SK-N-SH (cell line): ENCODE results near the gene EOGT. TPM values are rescaled to one million over a fixed set of nuclear protein-coding genes. Genes with fewer than 3 reads are reported as not detected.

Source experiments
- CTCF ChIA-PET: fragments of 300-600, 350-600 bp; formaldehyde crosslinking; extraction: SDS; loops from one replicate; lab custom pipeline; 2021; lab: Yijun Ruan, JAX
- POLR2A ChIA-PET: fragments of 350-600 bp; sonication (Branson Sonifier 250); formaldehyde crosslinking; extraction: SDS; loops from one replicate; lab custom pipeline; 2020; ENCODE audit warnings: antibody characterized with exemption, inconsistent platforms; lab: Yijun Ruan, JAX
- DNase-seq: peaks from one replicate; pipeline ENCODE4 v3.0.0; 2012
- H2AFZ ChIP-seq: fragments of 200-600 bp; sonication (generic); 2 replicates; pipeline ENCODE4 v1.8.1; 2016; ENCODE audit warnings: antibody characterized with exemption, mild to moderate bottlenecking, low read depth
- H3F3A ChIP-seq: fragments of 200-600 bp; sonication (generic); replicated peaks from 2 replicates; pipeline ENCODE3; 2016; ENCODE audit warnings: antibody characterized with exemption, mild to moderate bottlenecking; ENCODE audit not compliant: insufficient read depth
- H3K27ac ChIP-seq, 2 experiments: fragments of 200-500 bp in 1 of 2; fragments of 200-600 bp in 1 of 2; sonication (Bioruptor generic) in 1 of 2; sonication (generic), shearing (Covaris generic) in 1 of 2; 2 replicates each; pipeline versions ENCODE4 v1.5.1 to v1.6.1; 2014 to 2016; ENCODE audit warnings: low read depth in 2 of 2, inconsistent platforms in 1 of 2, low read length in 1 of 2, mild to moderate bottlenecking in 1 of 2, mixed read lengths in 1 of 2
- H3K27me3 ChIP-seq: fragments of 200-600 bp; sonication (generic), shearing (Covaris generic); 2 replicates; pipeline ENCODE4 v1.6.1; 2016; ENCODE audit warnings: mixed run types; ENCODE audit not compliant: insufficient read depth
- H3K36me3 ChIP-seq, 2 experiments: fragments of 200-500 bp in 1 of 2; fragments of 200-600 bp in 1 of 2; sonication (Bioruptor generic) in 1 of 2; sonication (generic) in 1 of 2; replicated peaks in 1 of 2; 2 replicates each; pipeline versions ENCODE3 to v1.5.1; 2014 to 2016; ENCODE audit warnings: low read length in 1 of 2, mild to moderate bottlenecking in 1 of 2; ENCODE audit not compliant: insufficient read depth in 2 of 2, control insufficient read depth in 1 of 2
- H3K4me1 ChIP-seq, 2 experiments: fragments of 200-500 bp in 1 of 2; fragments of 200-600 bp in 1 of 2; sonication (Bioruptor generic) in 1 of 2; sonication (generic), shearing (Covaris generic) in 1 of 2; 2 replicates each; pipeline versions ENCODE4 v1.5.1 to v1.6.1; 2014 to 2016; ENCODE audit warnings: low read depth in 1 of 2, low read length in 1 of 2, mixed run types in 1 of 2; ENCODE audit not compliant: insufficient read depth in 2 of 2, control insufficient read depth in 1 of 2
- H3K4me2 ChIP-seq: fragments of 200-600 bp; sonication (generic), shearing (Covaris generic); 2 replicates; pipeline ENCODE4 v1.6.1; 2017; ENCODE audit warnings: mixed run types
- H3K4me3 ChIP-seq, 2 experiments: fragments of 200-500 bp in 1 of 2; fragments of 200-600 bp in 1 of 2; sonication (Bioruptor generic) in 1 of 2; sonication (generic), shearing (Covaris generic) in 1 of 2; 2 replicates each; pipeline versions ENCODE4 v1.5.1 to v1.8.1; 2014 to 2016; ENCODE audit warnings: low read depth in 2 of 2, inconsistent platforms in 1 of 2, low read length in 1 of 2, mild to moderate bottlenecking in 1 of 2, mixed read lengths in 1 of 2, moderate library complexity in 1 of 2
- H3K79me2 ChIP-seq: fragments of 200-600 bp; sonication (generic); 2 replicates; pipeline ENCODE4 v1.8.1; 2017; ENCODE audit warnings: mild to moderate bottlenecking; ENCODE audit not compliant: insufficient read depth
- H3K9ac ChIP-seq: fragments of 200-600 bp; sonication (generic); 2 replicates; pipeline ENCODE4 v1.6.1; 2017; ENCODE audit warnings: mixed run types
- H3K9me2 ChIP-seq: fragments of 200-600 bp; sonication (generic); 2 replicates; pipeline ENCODE4 v1.6.1; 2017; ENCODE audit warnings: mixed run types
- H3K9me3 ChIP-seq: fragments of 200-600 bp; sonication (generic); 2 replicates; pipeline ENCODE4 v1.6.1; 2017; ENCODE audit warnings: mixed run types, mild to moderate bottlenecking, moderate library complexity
- H4K20me1 ChIP-seq: fragments of 200-600 bp; sonication (generic); 2 replicates; pipeline ENCODE4 v1.6.1; 2017; ENCODE audit warnings: mild to moderate bottlenecking, mixed run types; ENCODE audit not compliant: insufficient read depth
- CHD2 ChIP-seq: fragments of 150-350 bp; IDR thresholded peaks from 2 replicates; pipeline ENCODE4 v1.6.1; 2018; ENCODE audit warnings: low read length; ENCODE audit not compliant: partially characterized antibody
- ELF1 ChIP-seq: IDR thresholded peaks from 2 replicates; pipeline ENCODE4 v1.4.0; 2012
- GABPA ChIP-seq: IDR thresholded peaks from 2 replicates; pipeline ENCODE4 v1.4.0; 2012; ENCODE audit warnings: low read depth, mild to moderate bottlenecking
- GATA2 ChIP-seq: sonication (generic); formaldehyde crosslinking; IDR thresholded peaks from 2 replicates; pipeline ENCODE4 v1.5.0; 2020; ENCODE audit warnings: mild to moderate bottlenecking, missing genetic modification reagents
- MAX ChIP-seq: IDR thresholded peaks from 2 replicates; pipeline ENCODE4 v1.4.0; 2012; ENCODE audit warnings: low read depth
- MXI1 ChIP-seq: IDR thresholded peaks from 2 replicates; pipeline ENCODE4 v1.6.1; 2012; ENCODE audit warnings: mild to moderate bottlenecking, low read depth, low read length, improper control_type of control experiment
- NFIC ChIP-seq: IDR thresholded peaks from 2 replicates; pipeline ENCODE4 v1.4.0; 2012; ENCODE audit warnings: borderline replicate concordance
- REST ChIP-seq: IDR thresholded peaks from 2 replicates; pipeline ENCODE4 v1.6.1; 2012; ENCODE audit warnings: mild to moderate bottlenecking, low read depth, low read length, moderate library complexity
- SIN3A ChIP-seq: IDR thresholded peaks from 2 replicates; pipeline ENCODE4 v1.6.1; 2012; ENCODE audit warnings: low read depth, mild to moderate bottlenecking, low read length, moderate library complexity, borderline replicate concordance
- TAF1 ChIP-seq: IDR thresholded peaks from 2 replicates; pipeline ENCODE4 v1.6.1; 2012; ENCODE audit warnings: low read depth, mild to moderate bottlenecking, low read length, moderate library complexity, borderline replicate concordance
- TCF12 ChIP-seq: IDR thresholded peaks from 2 replicates; pipeline ENCODE4 v1.4.0; 2012
- USF1 ChIP-seq: IDR thresholded peaks from 2 replicates; pipeline ENCODE4 v1.4.0; 2012; ENCODE audit warnings: low read depth, borderline replicate concordance
- YY1 ChIP-seq: IDR thresholded peaks from 2 replicates; pipeline ENCODE4 v1.4.0; 2012; ENCODE audit warnings: low read depth, mild to moderate bottlenecking
- ZBTB33 ChIP-seq: IDR thresholded peaks from 2 replicates; pipeline ENCODE4 v1.4.0; 2012; ENCODE audit warnings: low read depth, borderline replicate concordance
- WGBS: methylation state at CpG from one replicate; pipeline ENCODE4 v1.1.6; 2017; ENCODE audit warnings: low lambda C conversion rate; 5-methylcytosine and 5-hydroxymethylcytosine counted together
- polyA plus RNA-seq, 3 experiments: library from polyadenylated mRNA; depleted of rRNA; stranded (reverse); fragments of >200 nt; gene quantifications; 2 replicates each; pipeline ENCODE4 v1.2.3, GENCODE V29; 2012

The EOGT gene
- polyA plus RNA-seq, 1 of the 3 experiments (the other 2 are of a cell fraction) = 6.0 TPM

GRCh38 chr3:69020857-69021256 is 7.4 kb upstream of the EOGT start:
- WGBS = 71% methylated on average over 4 of the region's 4 CpGs
- Histone ChIP-seq H3K9ac (no peak overlapping the region), H3K9me2 (no peaks in the 10 kb centered on the region), H3K27me3 (no peaks in the 10 kb centered on the region), H4K20me1 (no peaks in the 10 kb centered on the region), H3K4me2 (no peak overlapping the region), H3K4me1 (no peaks in the 10 kb centered on the region), H2AFZ (no peak overlapping the region), H3K4me3 (no peak overlapping the region), H3F3A (peaks cover 29% of the 10 kb centered on the region), H3K79me2 (no peaks in the 10 kb centered on the region), H3K27ac (no peak overlapping the region), H3K36me3 (peaks cover 71 to 74% of the 10 kb centered on the region in 2 experiments), H3K9me3 (no peaks in the 10 kb centered on the region)
- POLR2A ChIA-PET = no interaction called here
- TF ChIP-seq TAF1 = no peak
- TF ChIP-seq REST = no peak
- no peak for TF ChIP-seq MAX
- no peak for TF ChIP-seq YY1
- no peak for TF ChIP-seq SIN3A
- TF ChIP-seq GATA2 = no peak
- no peak for TF ChIP-seq CHD2
- TF ChIP-seq USF1 = no peak
- TF ChIP-seq TCF12 = no peak
- TF ChIP-seq NFIC = no peak
- no peak for TF ChIP-seq ELF1
- no peak for TF ChIP-seq MXI1
- no peak for TF ChIP-seq GABPA
- no peak for TF ChIP-seq ZBTB33
- no peak for DNase-seq
- CTCF ChIA-PET = interaction anchor here (0.8 to 1.5 kb wide), 3 partner anchors 11 to 33 kb away, joined by 3 read pairs; no protein-coding TSS in a partner anchor
